ENCODE measurements around the gene NXF1. TPM values are rescaled to one million over a fixed set of nuclear protein-coding genes. Genes with fewer than 3 reads are reported as not detected.

Gene NXF1
- total RNA-seq, 1 experiment from 2014 or later = 69.0 TPM

DNA sequence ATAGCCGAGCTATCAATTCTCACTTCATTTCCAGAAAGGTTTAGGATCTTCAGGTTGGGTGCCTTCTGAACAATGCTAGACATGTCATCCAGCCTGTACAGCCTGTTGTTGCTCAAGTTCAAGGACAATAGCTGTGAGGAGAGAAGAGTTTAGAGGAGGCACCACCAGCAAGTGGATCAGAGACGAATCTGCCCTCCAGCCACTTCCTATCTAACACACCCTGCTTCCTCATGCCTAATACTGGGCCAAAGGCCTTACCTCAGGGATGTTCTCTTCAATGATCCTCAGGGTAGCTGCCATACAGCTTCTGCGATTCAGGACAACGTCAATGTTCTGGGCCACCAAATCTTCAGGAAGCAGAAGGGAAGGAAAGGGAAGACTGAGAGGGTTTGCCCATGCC is 4.2 kb downstream of the NXF1 start:
- peaks cover 53 to 75% (median 73%) of the 10 kb centered on the region in 3 experiments; a peak in 6 of 7 replicates for H3K36me3 Mint-ChIP-seq (ENCODE audit: insufficient read depth in 1 of 3, low read depth in 3 of 3)
- Histone ChIP-seq H2BK120ac (ENCODE audit: low read depth, low read length, poor library complexity, severe bottlenecking) (no peak overlapping the region), H3K56ac (ENCODE audit: insufficient read length, low read depth, low read length) (no peak overlapping the region), H3K14ac (ENCODE audit: insufficient read depth, low read length) (no peak overlapping the region), H3K18ac (ENCODE audit: insufficient read length, low read depth, low read length) (no peak overlapping the region), H3T11ph (ENCODE audit: low read length) (no peak overlapping the region), H2BK12ac (ENCODE audit: insufficient read length, low read depth, low read length) (no peak overlapping the region), H3K27ac (ENCODE audit: insufficient read length, low read depth, low read length) (no peak overlapping the region), H3K9me3 (ENCODE audit: control insufficient read depth, low read depth, low read length) (no peaks in the 10 kb centered on the region), H4K5ac (ENCODE audit: insufficient read length, low read depth, low read length) (no peak overlapping the region), H4K91ac (ENCODE audit: insufficient read length, low read depth, low read length) (no peak overlapping the region), H2BK20ac (ENCODE audit: low read depth, low read length, poor library complexity, severe bottlenecking) (no peak overlapping the region), H3K27me3 (ENCODE audit: insufficient read depth, low read length) (no peaks in the 10 kb centered on the region), H3K4me1 (ENCODE audit: insufficient read depth, low read length) (no peaks in the 10 kb centered on the region), H4K8ac (replicated peaks; ENCODE audit: insufficient read length, low read depth, low read length) (no peak overlapping the region), H2BK5ac (ENCODE audit: insufficient read length, low read length) (no peak overlapping the region), H2AK5ac (ENCODE audit: insufficient read length, low read length) (no peak overlapping the region), H3K23ac (ENCODE audit: insufficient read length, low read depth, low read length) (no peak overlapping the region), H2AFZ (ENCODE audit: low read length) (no peak overlapping the region), H4K20me1 (ENCODE audit: control insufficient read depth, insufficient read depth, insufficient read length) (no peaks in the 10 kb centered on the region), H3K79me2 (ENCODE audit: insufficient read depth, low read length) (peaks cover 6% of the 10 kb centered on the region; the same call in 1 of the 2 replicates), H3K9ac (ENCODE audit: extremely low read depth, insufficient read length, low read length) (no peak overlapping the region), H2BK15ac (ENCODE audit: low read depth, low read length) (no peak overlapping the region), H3K79me1 (ENCODE audit: insufficient read depth, low read depth, low read length, poor library complexity, severe bottlenecking) (peaks cover 2% of the 10 kb centered on the region), H3K23me2 (ENCODE audit: insufficient read length, low read depth, low read length, poor library complexity, severe bottlenecking) (peaks cover 9% of the 10 kb centered on the region), H3K4me2 (ENCODE audit: insufficient read depth, insufficient read length, low read length) (no peak overlapping the region), H3K4ac (ENCODE audit: low read depth, low read length) (no peak overlapping the region)
- no peaks in the 10 kb centered on the region; the same call in 1 of the 2 replicates for H3K27me3 Mint-ChIP-seq (ENCODE audit: low read depth)
- H3K9me3 Mint-ChIP-seq = no peaks in the 10 kb centered on the region
- no peak overlapping the region for H3K4me3 Mint-ChIP-seq
- H3K27ac Mint-ChIP-seq = no peak overlapping the region
- no CpG with 5 or more reads among the region's 4 CpGs for WGBS (ENCODE audit: extremely low coverage, insufficient read length, low lambda C conversion rate)
- TF ChIP-seq, protein P1, sequence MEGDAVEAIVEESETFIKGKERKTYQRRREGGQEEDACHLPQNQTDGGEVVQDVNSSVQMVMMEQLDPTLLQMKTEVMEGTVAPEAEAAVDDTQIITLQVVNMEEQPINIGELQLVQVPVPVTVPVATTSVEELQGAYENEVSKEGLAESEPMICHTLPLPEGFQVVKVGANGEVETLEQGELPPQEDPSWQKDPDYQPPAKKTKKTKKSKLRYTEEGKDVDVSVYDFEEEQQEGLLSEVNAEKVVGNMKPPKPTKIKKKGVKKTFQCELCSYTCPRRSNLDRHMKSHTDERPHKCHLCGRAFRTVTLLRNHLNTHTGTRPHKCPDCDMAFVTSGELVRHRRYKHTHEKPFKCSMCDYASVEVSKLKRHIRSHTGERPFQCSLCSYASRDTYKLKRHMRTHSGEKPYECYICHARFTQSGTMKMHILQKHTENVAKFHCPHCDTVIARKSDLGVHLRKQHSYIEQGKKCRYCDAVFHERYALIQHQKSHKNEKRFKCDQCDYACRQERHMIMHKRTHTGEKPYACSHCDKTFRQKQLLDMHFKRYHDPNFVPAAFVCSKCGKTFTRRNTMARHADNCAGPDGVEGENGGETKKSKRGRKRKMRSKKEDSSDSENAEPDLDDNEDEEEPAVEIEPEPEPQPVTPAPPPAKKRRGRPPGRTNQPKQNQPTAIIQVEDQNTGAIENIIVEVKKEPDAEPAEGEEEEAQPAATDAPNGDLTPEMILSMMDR (conservative IDR thresholded peaks at IDR 0.05) = no peak
- no peak for DNase-seq
- peaks cover 11 to 12% of the 10 kb centered on the region in 2 experiments for H3K4me1 Mint-ChIP-seq
